Stimulated activated naive CD8-positive, alpha-beta T cell treated with anti-CD3 and anti-CD28 coated beads, Interleukin-15, Interleukin-2, amounts not matched to agents 100 ng/mL and 50 ng/mL, for 24 hours (primary cell): ENCODE data around the gene DAB2.

Experiments used
- H3K27ac Mint-ChIP-seq: one replicate; pipeline ENCODE4 v1.8.0; 2021; ENCODE audit warnings: mild to moderate bottlenecking, mixed read lengths
- H3K27me3 Mint-ChIP-seq: one replicate; pipeline ENCODE4 v1.8.0; 2021; ENCODE audit warnings: mixed read lengths
- H3K36me3 Mint-ChIP-seq: one replicate; pipeline ENCODE4 v1.8.0; 2021; ENCODE audit warnings: low read depth, mixed read lengths
- H3K4me1 Mint-ChIP-seq: one replicate; pipeline ENCODE4 v1.8.0; 2021; ENCODE audit warnings: low read depth, mixed read lengths
- H3K4me3 Mint-ChIP-seq: one replicate; pipeline ENCODE4 v1.8.0; 2021; ENCODE audit warnings: mild to moderate bottlenecking, mixed read lengths
- H3K9me3 Mint-ChIP-seq: one replicate; pipeline ENCODE4 v1.8.0; 2021; ENCODE audit warnings: mixed read lengths

The DAB2 gene

GRCh38 chr5:39424736-39425637, at the start of gene DAB2:
Gene DAB2 (minus strand): TSS chr5:39424980. CDS start chr5:39394320, 30,660 bp downstream.
- Mint-ChIP-seq H3K9me3 (no peaks in the 10 kb centered on the region), H3K27me3 (peaks cover 50% of the 10 kb centered on the region), H3K4me3 (peak within 1 kb of the TSS; percentile 82), H3K36me3 (no peaks in the 10 kb centered on the region), H3K4me1 (no peaks in the 10 kb centered on the region), H3K27ac (no peak within 1 kb of the TSS)

GRCh38 chr5:39473156-39473775, 48.5 kb upstream of the DAB2 start:
- Mint-ChIP-seq H3K4me1 (no peaks in the 10 kb centered on the region), H3K9me3 (no peaks in the 10 kb centered on the region), H3K4me3 (no peak overlapping the region), H3K27ac (no peak overlapping the region), H3K27me3 (no peaks in the 10 kb centered on the region), H3K36me3 (no peaks in the 10 kb centered on the region)

DNA sequence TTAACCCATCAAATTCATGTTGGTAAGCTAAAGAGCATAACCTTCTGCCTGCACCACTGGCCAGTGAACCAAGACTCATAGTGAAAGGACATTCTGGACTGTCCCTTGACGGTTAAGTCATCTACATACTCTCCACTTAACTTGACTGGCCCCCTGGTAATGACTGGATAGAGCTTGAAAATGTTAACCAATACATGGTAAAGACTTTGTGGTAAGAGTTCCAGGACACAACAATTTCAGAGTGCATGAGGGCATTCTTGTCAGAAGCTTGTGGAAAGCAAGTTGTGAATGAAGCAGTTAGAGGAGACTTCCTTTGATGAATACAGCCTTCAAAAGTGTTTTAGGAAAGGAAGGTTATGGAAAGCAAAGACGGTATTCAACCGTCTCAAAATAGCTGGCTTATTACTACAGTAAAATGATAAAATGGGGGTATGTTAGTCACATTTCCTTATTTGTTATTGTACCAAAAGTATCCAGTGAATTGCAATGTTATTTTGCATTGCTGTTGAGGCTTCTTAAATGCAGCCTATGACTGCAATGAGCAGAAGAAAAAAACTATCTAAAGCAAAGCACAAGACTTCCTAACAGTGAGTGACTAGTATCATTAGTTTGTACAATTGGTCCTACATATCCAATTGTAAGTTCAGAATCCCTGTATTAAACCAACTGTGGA, 47.2 kb upstream of the DAB2 start:
- Mint-ChIP-seq H3K9me3 (no peaks in the 10 kb centered on the region), H3K27me3 (no peaks in the 10 kb centered on the region), H3K36me3 (no peaks in the 10 kb centered on the region), H3K4me1 (no peaks in the 10 kb centered on the region), H3K4me3 (no peak overlapping the region), H3K27ac (no peak overlapping the region)

GRCh38 chr5:39470811-39471210, 46.0 kb upstream of the DAB2 start:
- Mint-ChIP-seq H3K4me1 (no peaks in the 10 kb centered on the region), H3K36me3 (no peaks in the 10 kb centered on the region), H3K4me3 (no peak overlapping the region), H3K9me3 (no peaks in the 10 kb centered on the region), H3K27ac (no peak overlapping the region), H3K27me3 (no peaks in the 10 kb centered on the region)

DNA sequence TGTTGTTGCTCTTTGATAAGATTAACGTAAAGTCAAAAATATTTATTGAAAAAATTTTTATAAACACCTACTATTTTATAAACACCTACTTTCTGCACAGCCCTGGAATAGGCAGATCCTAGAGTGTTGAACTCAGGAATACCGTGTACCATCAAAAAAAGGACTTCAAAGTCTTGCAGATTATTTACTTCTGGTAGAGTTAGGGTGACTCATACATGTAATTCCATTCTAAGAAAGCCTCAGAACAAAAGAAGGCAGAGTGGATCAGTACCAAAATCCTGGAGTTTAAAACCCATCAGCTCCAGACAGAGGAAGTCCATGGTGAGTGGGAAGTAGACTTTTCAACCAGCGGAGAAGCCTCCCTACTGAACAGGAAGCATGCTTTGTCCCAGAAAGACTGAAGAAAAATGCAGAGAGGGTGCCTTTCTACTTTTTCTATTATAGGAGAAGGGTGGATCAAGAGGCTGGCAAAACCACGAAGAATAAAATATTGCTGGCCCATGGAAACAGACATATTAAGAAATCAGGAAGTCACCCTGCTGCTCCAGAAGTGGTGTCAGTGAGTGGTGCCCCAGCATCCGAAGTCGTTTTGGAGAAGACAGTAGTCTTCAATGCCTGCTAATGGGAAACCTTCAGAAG, 45.1 kb upstream of the DAB2 start:
- no peak overlapping the region for H3K4me3 Mint-ChIP-seq
- no peaks in the 10 kb centered on the region for H3K36me3 Mint-ChIP-seq
- H3K9me3 Mint-ChIP-seq: no peaks in the 10 kb centered on the region
- H3K27ac Mint-ChIP-seq: no peak overlapping the region
- no peaks in the 10 kb centered on the region for H3K4me1 Mint-ChIP-seq
- H3K27me3 Mint-ChIP-seq: no peaks in the 10 kb centered on the region

DNA sequence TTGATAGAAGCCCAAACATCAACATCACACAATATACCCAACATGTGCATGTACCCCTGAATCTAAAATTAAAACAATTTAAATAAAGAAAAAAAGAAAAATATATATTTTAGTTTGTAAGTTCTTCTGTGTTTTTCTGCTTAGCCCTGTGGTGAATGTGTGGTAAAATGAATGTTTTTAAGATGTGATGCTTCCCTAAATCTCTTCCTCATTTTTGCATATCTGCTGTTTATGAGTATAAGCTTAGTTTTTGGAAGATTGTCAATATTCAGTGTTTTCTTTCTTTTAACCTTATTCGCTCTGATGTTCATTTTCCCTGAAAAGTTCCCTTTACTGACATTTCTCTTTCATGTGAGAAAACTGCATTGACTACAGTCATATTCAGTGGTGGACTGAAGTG, 44.4 kb upstream of the DAB2 start:
- Mint-ChIP-seq H3K27me3 (peaks cover 5% of the 10 kb centered on the region), H3K27ac (no peak overlapping the region), H3K4me3 (no peak overlapping the region), H3K36me3 (no peaks in the 10 kb centered on the region), H3K9me3 (no peaks in the 10 kb centered on the region), H3K4me1 (no peaks in the 10 kb centered on the region)

- Mint-ChIP-seq H3K27ac (no peak overlapping the region), H3K4me3 (no peak overlapping the region), H3K27me3 (peaks cover 13% of the 10 kb centered on the region), H3K36me3 (no peaks in the 10 kb centered on the region), H3K4me1 (no peaks in the 10 kb centered on the region), H3K9me3 (no peaks in the 10 kb centered on the region)
These were observed 42.1 kb upstream of the DAB2 start for GRCh38 chr5:39466846-39467245.

GRCh38 chr5:39465843-39466242, 41.1 kb upstream of the DAB2 start:
- no peak overlapping the region for H3K27ac Mint-ChIP-seq
- H3K27me3 Mint-ChIP-seq: peaks cover 13% of the 10 kb centered on the region
- H3K36me3 Mint-ChIP-seq: no peaks in the 10 kb centered on the region
- peaks cover 6% of the 10 kb centered on the region for H3K4me1 Mint-ChIP-seq
- no peak overlapping the region for H3K4me3 Mint-ChIP-seq
- no peaks in the 10 kb centered on the region for H3K9me3 Mint-ChIP-seq

DNA sequence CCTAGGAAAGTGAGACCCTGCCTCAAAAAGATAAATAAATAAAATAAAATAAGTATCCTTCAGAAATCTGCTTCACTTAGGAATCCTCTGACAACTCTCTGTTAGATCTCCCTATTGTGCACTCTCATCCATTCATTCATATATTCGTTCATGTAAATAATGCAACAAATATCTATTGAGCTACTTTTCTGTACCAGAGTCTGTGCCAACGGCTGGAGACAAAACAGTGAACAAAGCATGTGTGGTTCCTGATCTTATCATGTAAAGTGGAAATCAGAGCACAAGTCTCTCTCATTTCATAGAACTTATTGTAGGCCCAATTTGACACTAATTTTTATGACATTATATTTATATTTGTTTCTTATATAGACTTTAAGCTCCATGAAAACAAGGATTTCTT, 40.3 kb upstream of the DAB2 start:
- H3K27me3 Mint-ChIP-seq: peaks cover 17% of the 10 kb centered on the region
- peaks cover 6% of the 10 kb centered on the region for H3K4me1 Mint-ChIP-seq
- H3K4me3 Mint-ChIP-seq: no peak overlapping the region

GRCh38 chr5:39464088-39464487, 39.3 kb upstream of the DAB2 start:
- no peak overlapping the region for H3K4me3 Mint-ChIP-seq
- H3K27me3 Mint-ChIP-seq: peaks cover 17% of the 10 kb centered on the region
- H3K27ac Mint-ChIP-seq: no peak overlapping the region
- peaks cover 6% of the 10 kb centered on the region for H3K4me1 Mint-ChIP-seq
- H3K9me3 Mint-ChIP-seq: no peaks in the 10 kb centered on the region
- H3K36me3 Mint-ChIP-seq: no peaks in the 10 kb centered on the region

More for the DNA sequence above, 40.3 kb upstream of the DAB2 start:
- H3K27ac Mint-ChIP-seq: no peak overlapping the region
- H3K9me3 Mint-ChIP-seq: no peaks in the 10 kb centered on the region
- H3K36me3 Mint-ChIP-seq: no peaks in the 10 kb centered on the region

- Mint-ChIP-seq H3K4me3 (no peak overlapping the region), H3K27ac (no peak overlapping the region), H3K36me3 (no peaks in the 10 kb centered on the region), H3K27me3 (peaks cover 29% of the 10 kb centered on the region), H3K9me3 (no peaks in the 10 kb centered on the region), H3K4me1 (peaks cover 6% of the 10 kb centered on the region)
These were observed 37.4 kb upstream of the DAB2 start for GRCh38 chr5:39462211-39462610.

DNA sequence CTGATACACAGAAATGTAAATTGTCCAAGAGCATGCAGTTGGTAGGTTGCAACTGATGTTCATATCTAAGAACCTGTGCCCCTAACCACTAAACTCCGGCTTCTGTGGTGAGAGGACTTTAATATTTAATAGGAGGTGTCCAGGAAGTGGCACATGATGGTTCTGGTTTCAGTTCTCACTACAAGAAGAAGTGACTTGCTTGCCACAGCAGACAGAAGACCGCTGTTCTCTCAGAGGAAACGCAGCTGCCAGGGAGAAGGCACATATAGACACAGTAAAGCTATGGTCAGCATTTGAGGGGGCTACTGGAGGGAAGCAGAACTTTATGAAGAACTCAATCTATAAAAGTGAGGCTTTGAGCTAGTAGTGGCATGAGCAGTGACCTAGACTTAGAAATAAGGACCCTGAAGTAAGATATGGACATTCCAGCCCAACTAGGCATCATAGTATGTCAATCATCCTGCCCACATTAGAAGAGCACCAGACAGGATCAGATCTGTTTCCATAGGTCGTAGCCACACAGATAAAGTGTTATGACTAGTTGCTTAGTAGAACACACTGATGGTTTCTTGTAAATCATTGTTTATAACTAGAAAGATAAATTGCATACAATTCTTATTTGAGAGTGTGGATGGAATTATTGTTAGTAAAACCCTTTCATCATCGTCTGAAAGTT, 36.4 kb upstream of the DAB2 start:
- Mint-ChIP-seq H3K4me1 (peaks cover 6% of the 10 kb centered on the region), H3K36me3 (no peaks in the 10 kb centered on the region), H3K4me3 (no peak overlapping the region), H3K27ac (no peak overlapping the region), H3K27me3 (peaks cover 38% of the 10 kb centered on the region), H3K9me3 (no peaks in the 10 kb centered on the region)

DNA sequence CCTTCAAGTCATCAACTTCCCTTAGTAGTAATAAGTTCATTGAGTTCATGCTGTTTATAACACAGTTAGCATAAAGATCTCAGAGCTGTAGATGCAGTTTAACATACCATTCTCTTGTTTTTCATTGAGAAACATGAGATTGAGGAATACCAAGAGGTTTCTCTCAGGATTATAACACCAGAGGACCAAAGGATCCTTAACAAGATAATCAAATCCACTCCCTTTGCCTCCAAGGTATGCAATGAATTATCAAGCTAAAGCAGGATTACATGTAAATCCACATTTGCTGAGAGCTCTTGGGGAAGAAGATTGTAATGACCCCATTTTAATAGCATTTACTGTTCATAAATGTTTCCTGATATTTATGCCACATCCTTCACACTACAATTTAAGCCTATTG, 35.1 kb upstream of the DAB2 start:
- H3K9me3 Mint-ChIP-seq: no peaks in the 10 kb centered on the region

DNA sequence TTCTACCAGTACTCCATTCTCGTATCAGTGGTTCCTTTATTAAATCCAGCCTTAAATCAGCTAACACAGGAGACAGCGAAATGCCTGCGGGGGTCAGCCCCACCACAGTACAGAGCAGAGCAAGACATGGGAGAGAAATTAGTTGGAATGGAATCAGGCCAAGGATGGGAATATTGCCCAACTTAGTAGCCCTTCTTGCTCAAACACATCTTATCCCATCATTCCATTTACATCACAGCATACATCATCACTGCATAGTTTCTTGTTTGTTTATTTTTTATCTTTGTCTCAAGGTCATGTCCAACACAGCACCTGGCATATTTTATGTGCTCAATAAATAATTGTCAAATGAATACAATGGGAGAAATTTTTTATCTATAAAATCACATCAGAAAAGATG, 34.3 kb upstream of the DAB2 start:
- Mint-ChIP-seq H3K4me1 (peaks cover 6% of the 10 kb centered on the region), H3K9me3 (no peaks in the 10 kb centered on the region), H3K27me3 (peaks cover 40% of the 10 kb centered on the region), H3K36me3 (no peaks in the 10 kb centered on the region), H3K27ac (no peak overlapping the region), H3K4me3 (no peak overlapping the region)

More for the DNA sequence above, 35.1 kb upstream of the DAB2 start:
- no peak overlapping the region for H3K27ac Mint-ChIP-seq
- no peaks in the 10 kb centered on the region for H3K36me3 Mint-ChIP-seq
- H3K4me1 Mint-ChIP-seq: peaks cover 6% of the 10 kb centered on the region
- H3K4me3 Mint-ChIP-seq: no peak overlapping the region
- peaks cover 46% of the 10 kb centered on the region for H3K27me3 Mint-ChIP-seq
